Ovary (tissue), 9 donors: ENCODE data around the gene MCF2L. TPM values are rescaled to one million over a fixed set of nuclear protein-coding genes. Genes with fewer than 3 reads are reported as not detected.

Source experiments
- DNase-seq, 5 donors: peaks; one replicate each; pipeline ENCODE4 v3.0.0-alpha.2; 2019 to 2020
- H3K27ac ChIP-seq, 2 donors: fragments of 200-600 bp; one replicate each; pipeline versions ENCODE4 v1.5.1 to v1.8.0; 2019 to 2022
- H3K27me3 ChIP-seq: fragments of 200-600 bp; one replicate; pipeline ENCODE4 v1.8.0; 2022
- H3K36me3 ChIP-seq: fragments of 200-600 bp; sonication (generic); one replicate; pipeline ENCODE4 v1.5.1; 2019
- H3K4me1 ChIP-seq: one replicate; pipeline ENCODE4 v1.8.1; 2013; ENCODE audit warnings: mild to moderate bottlenecking, moderate library complexity; ENCODE audit not compliant: insufficient read depth
- H3K4me3 ChIP-seq: fragments of 200-600 bp; sonication (generic); one replicate; pipeline ENCODE4 v1.5.1; 2017
- H3K9me3 ChIP-seq, 2 donors: fragments of 200-600 bp in 1 of 2; sonication (generic) in 1 of 2; one replicate each; pipeline versions ENCODE4 v1.5.1 to v1.8.1; 2013 to 2019; ENCODE audit warnings: mild to moderate bottlenecking in 1 of 2, moderate library complexity in 1 of 2
- CTCF ChIP-seq, 3 donors: fragments of 450-650 bp in 2 of 3; fragments of 200-600 bp in 1 of 3; IDR thresholded peaks; one replicate each; pipeline versions ENCODE4 v1.5.1 to v1.8.0; 2016 to 2022; ENCODE audit warnings: antibody characterized with exemption in 3 of 3, mild to moderate bottlenecking in 1 of 3
- EP300 ChIP-seq: sonication (generic); formaldehyde crosslinking; IDR thresholded peaks from one replicate; pipeline ENCODE4 v1.6.1; 2017; ENCODE audit warnings: antibody characterized with exemption
- POLR2A ChIP-seq: fragments of 450-650 bp; IDR thresholded peaks from one replicate; pipeline ENCODE4 v1.6.1; 2017; ENCODE audit warnings: antibody characterized with exemption, mild to moderate bottlenecking, moderate library complexity
- WGBS, 3 donors: extraction: QIAGEN DNeasy Blood & Tissue Kit in 1 of 3; methylation state at CpG; one replicate each; pipeline versions ENCODE4 v1.1.5 to v1.1.7; 2013 to 2017; 5-methylcytosine and 5-hydroxymethylcytosine counted together
- intact Hi-C, 4 donors: fragments of 100-400 bp; cut with DNase I; formaldehyde crosslinking; loops; one replicate each; pipeline versions ENCODE4 v1.11.0 to v1.15.1; 2022 to 2023
- polyA plus RNA-seq, 2 donors: library from polyadenylated mRNA; stranded (reverse); fragments of 200-250 nt in 1 of 2; fragments of 350-450 nt in 1 of 2; fragmentation: Illumina TruSeq in 1 of 2; extraction: RNeasy Lipid Tissue Mini Kit (QIAGEN cat#74804) in 1 of 2; gene quantifications; one replicate each; pipeline ENCODE4 v1.2.3, GENCODE V29; 2013 to 2014
- total RNA-seq, 7 donors: library from RNA; depleted of rRNA in 2 of 7; stranded (reverse); fragments of >200 nt in 2 of 7; fragmentation: NEBNext Ultra II Directional in 3 of 7; extraction: Animal tissue kit (Norgen Biotek cat#: 25700) in 3 of 7; gene quantifications; one replicate each; pipeline versions ENCODE4 v1.1.0 to v1.2.4, GENCODE V29; 2016 to 2023
- donor health status: DM: no; HTN: no; CAD: no; lungs with moderate emphysema.
- donor health status: DM: no; HTN: no; CAD: no.
- donor health status: Bipolar disorder and iron deficiency.
- donor health status: DM: yes; HTN: yes; CAD: no.
- donor health status: DM: no; HTN: no; CAD: no.
- donor health status: DM: yes; HTN: yes; CAD: no.

The MCF2L gene
- total and polyA plus RNA-seq, 9 donors: 5.6 to 22.2 (median 8.7) TPM

GRCh38 chr13:112962396-112962795 lies 6.6 kb upstream of the MCF2L start:
- DNase-seq: peak in 1 of 5 donors; percentile 18
- no peaks in the 10 kb centered on the region for H3K27me3 ChIP-seq
- no peak for TF ChIP-seq EP300
- TF ChIP-seq CTCF (IDR thresholded peaks at IDR 0.05): no peak
- no peak for TF ChIP-seq POLR2A
- H3K27ac ChIP-seq: no peak overlapping the region
- H3K4me1 ChIP-seq: no peaks in the 10 kb centered on the region
- H3K4me3 ChIP-seq: no peak overlapping the region
- WGBS, 3 donors: 76 to 85% (median 78%) methylated on average over 9 of the region's 9 CpGs
- intact Hi-C loops: no loop called here
- no peaks in the 10 kb centered on the region for H3K9me3 ChIP-seq
- H3K36me3 ChIP-seq: no peaks in the 10 kb centered on the region

DNA sequence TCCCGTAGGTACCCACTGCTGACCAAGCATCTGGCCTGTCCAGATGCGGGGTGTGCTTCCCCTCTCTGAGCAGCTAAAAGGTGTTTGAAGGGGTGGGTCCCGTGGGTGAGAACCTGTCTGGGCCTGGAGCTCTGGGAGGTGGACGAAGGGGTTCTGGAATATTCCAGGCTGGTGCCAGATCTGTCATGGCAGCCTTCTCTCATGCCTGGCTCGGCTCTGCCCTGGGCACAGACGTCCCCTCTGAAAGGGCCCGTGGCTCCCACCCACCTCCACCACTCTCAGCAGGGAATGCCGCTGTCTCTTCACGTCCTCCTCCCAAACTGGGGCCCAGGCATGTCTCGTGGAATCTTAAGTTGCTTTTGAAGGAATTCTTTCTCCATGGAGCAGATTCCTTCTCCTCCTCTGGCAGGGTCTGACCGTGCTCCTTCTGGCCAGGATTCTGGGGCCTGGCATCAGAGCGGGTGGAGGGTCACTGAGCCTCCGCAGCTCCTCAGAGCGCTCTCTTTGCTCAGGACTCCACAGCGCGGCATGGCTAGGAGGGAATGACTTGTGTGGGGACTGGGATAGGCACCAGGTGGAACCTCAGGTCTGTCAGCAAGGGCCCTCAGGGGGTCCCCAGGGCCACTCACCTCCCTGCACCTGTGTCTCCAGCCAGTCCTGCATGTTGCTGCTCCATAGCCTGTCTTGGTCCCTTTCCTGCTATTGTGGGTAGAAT lies 5.9 kb upstream of the MCF2L start:
- Histone ChIP-seq H3K9me3 (no peaks in the 10 kb centered on the region), H3K4me3 (no peak overlapping the region), H3K36me3 (no peaks in the 10 kb centered on the region), H3K27ac (no peak overlapping the region), H3K4me1 (no peaks in the 10 kb centered on the region), H3K27me3 (no peaks in the 10 kb centered on the region)
- TF ChIP-seq EP300: no peak
- TF ChIP-seq POLR2A: no peak
- TF ChIP-seq CTCF (IDR thresholded peaks at IDR 0.05): no peak
- peak in 1 of 5 donors; percentile 15 for DNase-seq
- intact Hi-C loops: no loop called here
- 82% methylated on average over 16 of the region's 16 CpGs for WGBS, 3 donors

- Histone ChIP-seq H3K27ac (no peak overlapping the region), H3K4me1 (no peaks in the 10 kb centered on the region), H3K36me3 (no peaks in the 10 kb centered on the region), H3K9me3 (no peaks in the 10 kb centered on the region), H3K27me3 (no peaks in the 10 kb centered on the region), H3K4me3 (no peak overlapping the region)
- WGBS, 3 donors: 84 to 85% (median 84%) methylated on average over 10 to 11 of the region's 11 CpGs
- intact Hi-C loops: no loop called here
- peak in 1 of 5 donors; percentile 18 for DNase-seq
- TF ChIP-seq CTCF (IDR thresholded peaks at IDR 0.05) (no peak), EP300 (no peak), POLR2A (no peak)
Measured at GRCh38 chr13:112963641-112964040, 5.4 kb upstream of the MCF2L start.

GRCh38 chr13:112964971-112965492 lies 4.0 kb upstream of the MCF2L start:
- Histone ChIP-seq H3K27ac (no peak overlapping the region), H3K36me3 (no peaks in the 10 kb centered on the region), H3K9me3 (no peaks in the 10 kb centered on the region), H3K27me3 (no peaks in the 10 kb centered on the region), H3K4me1 (peaks cover 1% of the 10 kb centered on the region), H3K4me3 (no peak overlapping the region)
- 44 to 63% (median 58%) methylated on average over 12 of the region's 12 CpGs for WGBS, 3 donors
- TF ChIP-seq CTCF (IDR thresholded peaks at IDR 0.05): no peak
- TF ChIP-seq POLR2A: no peak
- no peak for TF ChIP-seq EP300
- DNase-seq: peak in 1 of 5 donors; percentile 30
- intact Hi-C loops: no loop called here
